GM23338 (cell line): ENCODE results near the gene DHRS4. TPM values are rescaled to one million over a fixed set of nuclear protein-coding genes. Genes with fewer than 3 reads are reported as not detected.

Experiments
- ATAC-seq: fragments of 200-7000 bp; cut with Tn5 transposase; 3 replicates; pipeline ENCODE4 v1.9.1; 2020
- DNase-seq: peaks from one replicate; pipeline ENCODE4 v3.0.0-alpha.2; 2015; ENCODE audit warnings: low spot score
- H2AFZ ChIP-seq: fragments of 200-600 bp; sonication (generic); 2 replicates; pipeline ENCODE4 v1.8.0; 2016; ENCODE audit warnings: antibody characterized with exemption, mild to moderate bottlenecking, moderate library complexity
- H3F3A ChIP-seq: fragments of 200-600 bp; sonication (generic); replicated peaks from 2 replicates; pipeline ENCODE4 v1.8.0; 2017; ENCODE audit warnings: antibody characterized with exemption, mixed run types, low read depth
- H3K27ac ChIP-seq: fragments of 200-600 bp; sonication (generic); 2 replicates; pipeline ENCODE4 v1.6.1; 2016; ENCODE audit warnings: low read depth
- H3K27me3 ChIP-seq: fragments of 200-600 bp; sonication (generic); 2 replicates; pipeline ENCODE4 v1.8.0; 2016; ENCODE audit warnings: mild to moderate bottlenecking, mixed run types, moderate library complexity; ENCODE audit not compliant: insufficient read depth
- H3K36me3 ChIP-seq: fragments of 200-600 bp; sonication (generic); 2 replicates; pipeline ENCODE4 v1.8.0; 2016; ENCODE audit warnings: mild to moderate bottlenecking; ENCODE audit not compliant: insufficient read depth
- H3K4me1 ChIP-seq: fragments of 200-600 bp; sonication (generic); 2 replicates; pipeline ENCODE4 v1.8.0; 2016; ENCODE audit warnings: mild to moderate bottlenecking, moderate library complexity; ENCODE audit not compliant: insufficient read depth
- H3K4me2 ChIP-seq: fragments of 200-600 bp; sonication (generic); 2 replicates; pipeline ENCODE4 v1.7.1; 2017; ENCODE audit warnings: mixed run types
- H3K4me3 ChIP-seq: fragments of 200-600 bp; sonication (generic); 2 replicates; pipeline ENCODE4 v1.6.1; 2016; ENCODE audit warnings: mixed run types
- H3K79me2 ChIP-seq: fragments of 200-600 bp; sonication (generic); replicated peaks from 2 replicates; pipeline ENCODE4 v1.8.0; 2017; ENCODE audit warnings: mild to moderate bottlenecking; ENCODE audit not compliant: insufficient read depth
- H3K9me2 ChIP-seq: fragments of 200-600 bp; sonication (generic); 2 replicates; pipeline ENCODE4 v1.8.0; 2017; ENCODE audit not compliant: insufficient read depth
- H4K20me1 ChIP-seq: fragments of 200-600 bp; sonication (generic); replicated peaks from 2 replicates; pipeline ENCODE4 v1.8.0; 2017; ENCODE audit warnings: mild to moderate bottlenecking; ENCODE audit not compliant: insufficient read depth
- H3K27ac Mint-ChIP-seq: 2 replicates; pipeline ENCODE4 v1.8.0; 2020; ENCODE audit warnings: inconsistent platforms, mild to moderate bottlenecking, moderate library complexity, mixed read lengths
- H3K27me3 Mint-ChIP-seq: 3 replicates; pipeline ENCODE4 v1.8.0; 2022; ENCODE audit warnings: low read depth, mild to moderate bottlenecking, moderate library complexity, mixed read lengths, inconsistent platforms; ENCODE audit not compliant: insufficient read depth, poor library complexity
- H3K36me3 Mint-ChIP-seq: 3 replicates; pipeline ENCODE4 v1.8.0; 2021; ENCODE audit warnings: low read depth, mild to moderate bottlenecking, inconsistent platforms, moderate library complexity, mixed read lengths
- H3K4me1 Mint-ChIP-seq: 3 replicates; pipeline ENCODE4 v1.8.0; 2020; ENCODE audit warnings: mild to moderate bottlenecking, inconsistent platforms, mixed read lengths
- H3K4me3 Mint-ChIP-seq: 3 replicates; pipeline ENCODE4 v1.8.0; 2021; ENCODE audit warnings: moderate library complexity, mild to moderate bottlenecking, inconsistent platforms, mixed read lengths
- H3K9me3 Mint-ChIP-seq: 3 replicates; pipeline ENCODE4 v1.8.0; 2020; ENCODE audit warnings: moderate library complexity, mild to moderate bottlenecking, inconsistent platforms, mixed read lengths
- CREB1 ChIP-seq: fragments of 250-450 bp; sonication (Bioruptor Pico); IDR thresholded peaks from 2 replicates; pipeline ENCODE4 v1.5.0; 2020; ENCODE audit warnings: low read depth, mild to moderate bottlenecking, moderate library complexity
- CTCF ChIP-seq, 2 experiments: fragments of 200-600 bp in 1 of 2; sonication (generic) in 1 of 2; conservative IDR thresholded peaks; 2 replicates each; pipeline versions ENCODE4 v1.5.1 to v1.6.1; 2016 to 2017; ENCODE audit warnings: antibody characterized with exemption in 2 of 2, low read depth in 2 of 2, mild to moderate bottlenecking in 2 of 2, moderate library complexity in 1 of 2
- ETS1 ChIP-seq: IDR thresholded peaks from 2 replicates; pipeline ENCODE4 v1.6.1; 2016; ENCODE audit warnings: antibody characterized with exemption
- EZH2 ChIP-seq: fragments of 200-600 bp; sonication (generic); IDR thresholded peaks from one replicate; pipeline ENCODE4 v1.8.0; 2017; ENCODE audit warnings: antibody characterized with exemption, mild to moderate bottlenecking, low read depth; ENCODE audit not compliant: unreplicated experiment
- EZH2phosphoT487 ChIP-seq: fragments of 200-600 bp; sonication (generic); IDR thresholded peaks from one replicate; pipeline ENCODE4 v1.8.1; 2018; ENCODE audit warnings: antibody characterized with exemption; ENCODE audit not compliant: unreplicated experiment
- JUNB ChIP-seq: IDR thresholded peaks from one replicate; pipeline ENCODE4 v1.6.1; 2016; ENCODE audit warnings: antibody characterized with exemption; ENCODE audit not compliant: unreplicated experiment
- NANOG ChIP-seq: IDR thresholded peaks from 2 replicates; pipeline ENCODE4 v1.6.1; 2016; ENCODE audit warnings: antibody characterized with exemption, borderline replicate concordance
- POLR2AphosphoS5 ChIP-seq: IDR thresholded peaks from 2 replicates; pipeline ENCODE4 v1.6.1; 2016; ENCODE audit warnings: antibody characterized with exemption, low read depth
- REST ChIP-seq: IDR thresholded peaks from one replicate; pipeline ENCODE4 v1.6.1; 2018; ENCODE audit warnings: antibody characterized with exemption; ENCODE audit not compliant: unreplicated experiment
- STAT1 ChIP-seq: IDR thresholded peaks from one replicate; pipeline ENCODE4 v1.6.1; 2016; ENCODE audit warnings: antibody characterized with exemption; ENCODE audit not compliant: unreplicated experiment
- ZNF114 ChIP-seq: fragments of 250-450 bp; sonication (Bioruptor Pico); IDR thresholded peaks from 2 replicates; pipeline ENCODE4 v1.5.0; 2020; ENCODE audit warnings: mild to moderate bottlenecking, moderate library complexity
- ZNF331 ChIP-seq: fragments of 250-450 bp; sonication (Bioruptor Pico); IDR thresholded peaks from 2 replicates; pipeline ENCODE4 v1.5.0; 2020; ENCODE audit warnings: low read depth, mild to moderate bottlenecking, moderate library complexity
- ZNF462 ChIP-seq: fragments of 250-450 bp; sonication (Bioruptor Pico); IDR thresholded peaks from 2 replicates; pipeline ENCODE4 v1.5.0; 2020; ENCODE audit warnings: mild to moderate bottlenecking, moderate library complexity
- polyA plus RNA-seq: library from polyadenylated mRNA; unstranded; fragments of >200 nt; fragmentation: Nextera tagmentation; extraction: Ambion mirVana; gene quantifications from 2 replicates; pipeline ENCODE4 v1.2.1, GENCODE V29; 2016
- total RNA-seq: library from RNA; depleted of rRNA; stranded (reverse); fragments of >200 nt; shearing (Covaris generic); gene quantifications from 2 replicates; pipeline ENCODE4 v1.2.3, GENCODE V29; 2014

The DHRS4 gene
- total and polyA plus RNA-seq, 2 experiments from 2014 or later: 16.6 to 18.4 TPM

GRCh38 chr14:24011051-24011450, 57.5 kb downstream of the DHRS4 start:
- Histone ChIP-seq H3K27me3 (no peaks in the 10 kb centered on the region), H2AFZ (no peak overlapping the region), H3K9me2 (no peaks in the 10 kb centered on the region), H3K27ac (no peak overlapping the region), H3K36me3 (no peaks in the 10 kb centered on the region), H4K20me1 (no peaks in the 10 kb centered on the region), H3K4me3 (no peak overlapping the region), H3F3A (no peaks in the 10 kb centered on the region), H3K79me2 (no peaks in the 10 kb centered on the region), H3K4me2 (no peak overlapping the region), H3K4me1 (no peaks in the 10 kb centered on the region)
- H3K27me3 Mint-ChIP-seq: peaks cover 4% of the 10 kb centered on the region
- no peaks in the 10 kb centered on the region for H3K36me3 Mint-ChIP-seq
- ATAC-seq: no peak
- peaks cover 5% of the 10 kb centered on the region; the same call in 2 of the 3 replicates for H3K4me1 Mint-ChIP-seq
- TF ChIP-seq ZNF462 (CRISPR knock-in tag) (no peak), STAT1 (no peak), EZH2 (no peak), NANOG (no peak), ZNF114 (CRISPR knock-in tag) (no peak), EZH2phosphoT487 (no peak), JUNB (no peak), CREB1 (CRISPR knock-in tag) (no peak), REST (no peak), CTCF (conservative IDR thresholded peaks at IDR 0.05; ENCODE audit: low read depth in 2 of 2) (no peak), ZNF331 (CRISPR knock-in tag) (no peak), POLR2AphosphoS5 (no peak), ETS1 (no peak)
- peaks cover 13% of the 10 kb centered on the region; the same call in 2 of the 3 replicates for H3K9me3 Mint-ChIP-seq
- H3K27ac Mint-ChIP-seq: no peak overlapping the region
- no peak for DNase-seq
- H3K4me3 Mint-ChIP-seq: no peak overlapping the region
